Vagina (tissue), 2 donors: Measurements from ENCODE around the gene HIVEP1.

Source experiments
- POLR2A ChIP-seq, 2 donors: fragments of 450-650 bp; IDR thresholded peaks; one replicate each; pipeline ENCODE4 v1.6.1; 2017; ENCODE audit warnings: antibody characterized with exemption in 2 of 2, mild to moderate bottlenecking in 2 of 2, moderate library complexity in 2 of 2
- POLR2AphosphoS5 ChIP-seq, 2 donors: sonication (generic); formaldehyde crosslinking; IDR thresholded peaks; one replicate each; pipeline ENCODE4 v1.9.0; 2017; ENCODE audit warnings: antibody characterized with exemption in 2 of 2, mild to moderate bottlenecking in 2 of 2, low read depth in 1 of 2; ENCODE audit not compliant: insufficient read depth in 1 of 2
- TF ChIP-seq, protein P1 (sequence below), 3 experiments: fragments of 450-650 bp in 2 of 3; fragments of 200-600 bp in 1 of 3; sonication (generic) in 1 of 3; IDR thresholded peaks; one replicate each; pipeline ENCODE4 v1.5.1; 2017 to 2019; ENCODE audit warnings: antibody characterized with exemption in 3 of 3, mild to moderate bottlenecking in 2 of 3, moderate library complexity in 2 of 3

DNA sequence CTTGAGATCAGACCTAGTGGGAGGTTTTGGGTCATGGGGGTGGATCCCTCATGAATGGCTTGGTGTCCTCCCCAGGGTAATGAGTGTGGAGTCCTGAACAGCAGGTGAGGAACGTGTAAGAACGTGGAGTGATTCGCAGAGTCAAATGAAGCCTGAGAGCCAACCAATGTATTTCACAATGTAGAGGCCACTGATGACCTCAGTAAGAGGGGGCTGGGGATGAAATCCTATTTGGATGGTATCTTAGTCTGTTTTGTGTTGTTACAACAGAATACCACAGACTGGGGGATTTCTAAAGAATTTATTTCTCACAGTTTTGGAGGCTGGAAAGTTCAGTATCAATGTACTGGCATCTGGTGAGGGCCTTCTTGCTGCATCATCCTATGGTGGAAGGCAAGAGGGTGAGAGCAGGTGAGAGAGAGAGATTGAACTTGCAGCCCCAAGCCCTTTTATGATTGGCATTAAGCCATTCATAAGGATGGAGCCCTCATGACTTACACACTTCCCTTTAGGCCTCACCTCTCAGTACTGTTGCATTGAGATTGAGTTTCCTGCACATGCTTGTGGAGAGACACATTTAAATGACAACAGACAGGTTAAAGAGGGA, 47.3 kb upstream of the HIVEP1 start:
- TF ChIP-seq, protein P1, sequence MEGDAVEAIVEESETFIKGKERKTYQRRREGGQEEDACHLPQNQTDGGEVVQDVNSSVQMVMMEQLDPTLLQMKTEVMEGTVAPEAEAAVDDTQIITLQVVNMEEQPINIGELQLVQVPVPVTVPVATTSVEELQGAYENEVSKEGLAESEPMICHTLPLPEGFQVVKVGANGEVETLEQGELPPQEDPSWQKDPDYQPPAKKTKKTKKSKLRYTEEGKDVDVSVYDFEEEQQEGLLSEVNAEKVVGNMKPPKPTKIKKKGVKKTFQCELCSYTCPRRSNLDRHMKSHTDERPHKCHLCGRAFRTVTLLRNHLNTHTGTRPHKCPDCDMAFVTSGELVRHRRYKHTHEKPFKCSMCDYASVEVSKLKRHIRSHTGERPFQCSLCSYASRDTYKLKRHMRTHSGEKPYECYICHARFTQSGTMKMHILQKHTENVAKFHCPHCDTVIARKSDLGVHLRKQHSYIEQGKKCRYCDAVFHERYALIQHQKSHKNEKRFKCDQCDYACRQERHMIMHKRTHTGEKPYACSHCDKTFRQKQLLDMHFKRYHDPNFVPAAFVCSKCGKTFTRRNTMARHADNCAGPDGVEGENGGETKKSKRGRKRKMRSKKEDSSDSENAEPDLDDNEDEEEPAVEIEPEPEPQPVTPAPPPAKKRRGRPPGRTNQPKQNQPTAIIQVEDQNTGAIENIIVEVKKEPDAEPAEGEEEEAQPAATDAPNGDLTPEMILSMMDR (IDR thresholded peaks at IDR 0.05): no peak
- TF ChIP-seq POLR2A (IDR thresholded peaks at IDR 0.05): no peak
- TF ChIP-seq POLR2AphosphoS5 (IDR thresholded peaks at IDR 0.05; ENCODE audit: insufficient read depth in 1 of 2, low read depth in 1 of 2): no peak
